CD14-positive monocyte (primary cell): ENCODE measurements around the gene GPATCH4. TPM values are rescaled to one million over a fixed set of nuclear protein-coding genes. Genes with fewer than 3 reads are reported as not detected.

Source experiments
- DNase-seq, 3 donors: peaks; one replicate each; pipeline ENCODE4 v3.0.0-alpha.2; 2011 to 2022
- H2AFZ ChIP-seq: 2 replicates; pipeline ENCODE4 v1.6.0; 2012; ENCODE audit warnings: mild to moderate bottlenecking, low read depth, low read length, inconsistent platforms; ENCODE audit not compliant: insufficient read depth, poor library complexity, severe bottlenecking
- H3K27ac ChIP-seq, 2 donors: 1 replicate in 1 of 2; 2 replicates in 1 of 2; pipeline ENCODE4 v1.5.1; 2012 to 2013; ENCODE audit warnings: low read length in 2 of 2, control low read depth in 1 of 2, inconsistent platforms in 1 of 2, low read depth in 1 of 2, mild to moderate bottlenecking in 1 of 2
- H3K27me3 ChIP-seq, 2 donors: one replicate each; pipeline versions ENCODE4 v1.6.0 to v1.6.1; 2011 to 2013; ENCODE audit warnings: low read length in 2 of 2; ENCODE audit not compliant: control insufficient read depth in 2 of 2, insufficient read depth in 2 of 2
- H3K36me3 ChIP-seq, 2 donors: replicated peaks in 1 of 2; 1 replicate in 1 of 2; 2 replicates in 1 of 2; pipeline versions ENCODE4 v1.5.1 to v1.6.1; 2012 to 2013; ENCODE audit warnings: low read length in 2 of 2, control low read depth in 1 of 2, inconsistent platforms in 1 of 2, mild to moderate bottlenecking in 1 of 2; ENCODE audit not compliant: insufficient read depth in 2 of 2, control insufficient read depth in 1 of 2
- H3K4me1 ChIP-seq, 2 donors: 1 replicate in 1 of 2; 2 replicates in 1 of 2; pipeline versions ENCODE4 v1.5.1 to v1.6.1; 2012 to 2013; ENCODE audit warnings: low read length in 2 of 2, control low read depth in 1 of 2, inconsistent platforms in 1 of 2, mild to moderate bottlenecking in 1 of 2, moderate library complexity in 1 of 2; ENCODE audit not compliant: insufficient read depth in 2 of 2, control insufficient read depth in 1 of 2
- H3K4me2 ChIP-seq: replicated peaks from 2 replicates; pipeline ENCODE3; 2012; ENCODE audit warnings: low read length, moderate library complexity, mild to moderate bottlenecking; ENCODE audit not compliant: poor library complexity, severe bottlenecking; ENCODE audit errors: extremely low read depth
- H3K4me3 ChIP-seq, 3 experiments: fragments of 200-600 bp in 1 of 3; sonication (generic) in 1 of 3; replicated peaks in 1 of 3; 1 replicate in 2 of 3; 2 replicates in 1 of 3; pipeline ENCODE4 v1.5.1; 2011 to 2013; ENCODE audit warnings: low read length in 3 of 3, mild to moderate bottlenecking in 3 of 3, control low read depth in 2 of 3, low read depth in 2 of 3, inconsistent platforms in 1 of 3, moderate library complexity in 1 of 3
- H3K79me2 ChIP-seq: 2 replicates; pipeline ENCODE4 v1.6.0; 2012; ENCODE audit warnings: mild to moderate bottlenecking, control low read depth, inconsistent platforms, low read length, moderate library complexity; ENCODE audit not compliant: insufficient read depth
- H3K9ac ChIP-seq: 2 replicates; pipeline ENCODE4 v1.6.0; 2017; ENCODE audit warnings: low read length, mild to moderate bottlenecking; ENCODE audit not compliant: insufficient read depth, poor library complexity, severe bottlenecking
- H3K9me3 ChIP-seq, 2 donors: replicated peaks in 1 of 2; 1 replicate in 1 of 2; 2 replicates in 1 of 2; pipeline versions ENCODE4 v1.5.1 to v1.6.1; 2012 to 2013; ENCODE audit warnings: low read length in 2 of 2, control low read depth in 1 of 2; ENCODE audit not compliant: control insufficient read depth in 1 of 2, insufficient read depth in 1 of 2
- H4K20me1 ChIP-seq: 2 replicates; pipeline ENCODE4 v1.6.0; 2012; ENCODE audit warnings: mild to moderate bottlenecking, low read length, control low read depth, moderate library complexity; ENCODE audit not compliant: insufficient read depth
- H3K27ac Mint-ChIP-seq, 7 donors: one replicate each; pipeline ENCODE4 v1.8.0; 2020; ENCODE audit warnings: mild to moderate bottlenecking in 7 of 7, mixed read lengths in 7 of 7, moderate library complexity in 6 of 7, inconsistent platforms in 2 of 7
- H3K27me3 Mint-ChIP-seq, 3 donors: one replicate each; pipeline ENCODE4 v1.8.0; 2021 to 2022; ENCODE audit warnings: low read depth in 3 of 3, mild to moderate bottlenecking in 3 of 3, mixed read lengths in 3 of 3, moderate library complexity in 3 of 3, inconsistent platforms in 1 of 3
- H3K36me3 Mint-ChIP-seq, 2 donors: one replicate each; pipeline ENCODE4 v1.8.0; 2020; ENCODE audit warnings: mixed read lengths in 2 of 2, inconsistent platforms in 1 of 2, mild to moderate bottlenecking in 1 of 2
- H3K4me1 Mint-ChIP-seq: one replicate; pipeline ENCODE4 v1.8.0; 2020; ENCODE audit warnings: mild to moderate bottlenecking, mixed read lengths
- H3K4me3 Mint-ChIP-seq, 2 donors: one replicate each; pipeline ENCODE4 v1.8.0; 2020; ENCODE audit warnings: mild to moderate bottlenecking in 2 of 2, mixed read lengths in 2 of 2, moderate library complexity in 1 of 2
- H3K9me3 Mint-ChIP-seq, 7 donors: one replicate each; pipeline ENCODE4 v1.8.0; 2020 to 2022; ENCODE audit warnings: mixed read lengths in 7 of 7, mild to moderate bottlenecking in 6 of 7, moderate library complexity in 6 of 7, inconsistent platforms in 2 of 7
- CTCF ChIP-seq: fragments of 200-600 bp; IDR thresholded peaks from one replicate; pipeline ENCODE4 v1.8.0; 2022; ENCODE audit warnings: antibody characterized with exemption, mild to moderate bottlenecking
- WGBS: methylation state at CpG from one replicate; pipeline ENCODE4 v1.1.5; 2013; ENCODE audit warnings: missing lambda C conversion rate; ENCODE audit not compliant: insufficient coverage; 5-methylcytosine and 5-hydroxymethylcytosine counted together
- intact Hi-C, 2 donors: fragments of 100-400 bp; cut with micrococcal nuclease; formaldehyde crosslinking; loops; one replicate each; pipeline versions ENCODE4 v1.15.0 to v1.15.1; 2023
- polyA plus RNA-seq, 3 donors: library from polyadenylated mRNA; depleted of rRNA in 1 of 3; unstranded in 2 of 3; stranded (reverse) in 1 of 3; fragments of 300-500 nt in 2 of 3; fragments of >200 nt in 1 of 3; fragmentation: Illumina TruSeq in 2 of 3; gene quantifications; 1 replicate in 2 of 3; 2 replicates in 1 of 3; pipeline ENCODE4 v1.2.3, GENCODE V29; 2012 to 2021

The GPATCH4 gene
- polyA plus RNA-seq, 3 donors = 2.6 to 5.3 (median 4.9) TPM

- H3K36me3 Mint-ChIP-seq = no peaks in the 10 kb centered on the region
- H3K4me2 ChIP-seq = peak overlapping the region; percentile 47
- H3K27ac Mint-ChIP-seq = peak overlapping the region in 4 of 7 donors; percentile 4 to 80 (median 38)
- H3K27me3 Mint-ChIP-seq = peaks cover 0 to 6% (median 2%) of the 10 kb centered on the region in 3 donors
- peak overlapping the region; percentile 64 to 80 for H3K4me3 Mint-ChIP-seq
- 28% methylated on average over 6 of the region's 9 CpGs for WGBS
- H3K4me1 Mint-ChIP-seq = peaks cover 28% of the 10 kb centered on the region
- H3K27ac ChIP-seq = peak overlapping the region; percentile 13 to 51
- no peaks in the 10 kb centered on the region for H3K27me3 ChIP-seq
- H3K9me3 Mint-ChIP-seq = no peaks in the 10 kb centered on the region
- H3K9me3 ChIP-seq = no peaks in the 10 kb centered on the region
- no peaks in the 10 kb centered on the region for H4K20me1 ChIP-seq
- peak overlapping the region in 1 of 3 experiments; percentile 46 for H3K4me3 ChIP-seq
- peak overlapping the region; percentile 94 for H2AFZ ChIP-seq
- no peak for TF ChIP-seq CTCF
- H3K36me3 ChIP-seq = no peaks in the 10 kb centered on the region
- no peaks in the 10 kb centered on the region for H3K79me2 ChIP-seq
- H3K9ac ChIP-seq = peak overlapping the region; percentile 45
- DNase-seq = no peak
- intact Hi-C loops = loop anchor here in 1 of 2 donors (1.0 to 5.0 kb wide), 2 partner anchors 9 to 40 kb away; partner anchors contain the start of gene NAXE
- peaks cover 16 to 20% of the 10 kb centered on the region in 2 donors for H3K4me1 ChIP-seq
These were observed 18.8 kb downstream of the GPATCH4 start for GRCh38 chr1:156582388-156583017.

- intact Hi-C loops = loop anchor here in 1 of 2 donors (1.0 to 5.0 kb wide), 2 partner anchors 9 to 40 kb away; partner anchors contain the start of gene NAXE
- Histone ChIP-seq H3K9ac (peak overlapping the region; percentile 45), H3K9me3 (no peaks in the 10 kb centered on the region), H4K20me1 (no peaks in the 10 kb centered on the region), H2AFZ (peak overlapping the region; percentile 94), H3K79me2 (no peaks in the 10 kb centered on the region), H3K27me3 (no peaks in the 10 kb centered on the region), H3K4me2 (peak overlapping the region; percentile 47), H3K36me3 (no peaks in the 10 kb centered on the region), H3K27ac (peak overlapping the region; percentile 13 to 51), H3K4me3 (peak overlapping the region in 1 of 3 experiments; percentile 46), H3K4me1 (peaks cover 16 to 20% of the 10 kb centered on the region in 2 donors)
- no peak for TF ChIP-seq CTCF
- Mint-ChIP-seq H3K4me1 (peaks cover 28% of the 10 kb centered on the region), H3K4me3 (peak overlapping the region; percentile 64 to 80), H3K27me3 (peaks cover under 1 to 6% (median 2%) of the 10 kb centered on the region in 3 donors), H3K36me3 (no peaks in the 10 kb centered on the region), H3K27ac (peak overlapping the region in 3 of 7 donors; percentile 38 to 80 (median 61)), H3K9me3 (no peaks in the 10 kb centered on the region)
- WGBS = 40% methylated on average over 21 of the region's 21 CpGs
- DNase-seq = no peak
These were observed 19.5 kb downstream of the GPATCH4 start for GRCh38 chr1:156581661-156582387.
